ENCODE results near the gene SDK2. TPM values are rescaled to one million over a fixed set of nuclear protein-coding genes. Genes with fewer than 3 reads are reported as not detected.

Gene SDK2
- total RNA-seq, 1 donor = 17.2 TPM

GRCh38 chr17:73513426-73513825 lies 130.8 kb downstream of the SDK2 start:
- DNase-seq (ENCODE audit: low read depth in 2 of 3, low spot score in 2 of 3) = no peak

- DNase-seq (ENCODE audit: low read depth in 2 of 3, low spot score in 2 of 3) = no peak
These were observed 132.5 kb downstream of the SDK2 start for GRCh38 chr17:73511719-73512115.

DNA sequence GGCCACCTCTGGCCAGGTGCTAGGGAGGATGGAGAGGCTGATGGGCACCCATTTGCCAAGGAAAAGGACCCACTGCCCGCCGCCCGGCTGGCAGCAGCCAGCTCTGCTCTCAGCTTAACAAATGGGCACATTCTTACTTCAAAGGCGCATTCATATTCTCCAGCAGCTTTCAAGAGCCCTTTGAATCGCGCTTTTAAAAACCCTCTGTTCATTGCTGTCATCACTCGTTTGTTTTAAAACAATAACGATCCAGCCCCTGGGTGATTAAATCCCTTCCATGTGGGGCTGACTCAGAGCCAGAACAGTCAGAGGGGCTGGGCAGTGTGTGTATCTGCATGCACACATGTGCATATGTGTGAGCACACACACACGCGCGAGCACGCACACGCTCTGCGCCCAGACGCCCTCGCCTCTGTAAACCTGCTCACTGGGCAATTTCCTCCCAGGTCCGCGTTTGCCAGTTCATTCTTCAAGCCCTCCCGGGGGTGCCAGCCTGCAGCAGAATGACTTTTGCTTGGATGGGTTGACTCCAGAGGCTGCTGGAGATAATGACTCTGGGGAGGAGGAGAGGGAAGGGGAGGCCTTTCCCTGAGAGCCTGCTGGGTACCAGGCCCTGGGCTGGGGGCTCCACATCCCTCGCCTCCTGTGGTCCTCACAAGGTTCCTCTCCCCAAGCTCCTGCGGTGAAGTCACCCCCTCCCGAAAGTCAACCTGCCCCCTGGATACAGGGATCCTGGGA lies 133.1 kb downstream of the SDK2 start:
- no peak for DNase-seq (ENCODE audit: low read depth in 2 of 3, low spot score in 2 of 3)

- no peak for DNase-seq (ENCODE audit: low read depth in 2 of 3, low spot score in 2 of 3)
These were observed 135.2 kb downstream of the SDK2 start for GRCh38 chr17:73508931-73509605.

DNA sequence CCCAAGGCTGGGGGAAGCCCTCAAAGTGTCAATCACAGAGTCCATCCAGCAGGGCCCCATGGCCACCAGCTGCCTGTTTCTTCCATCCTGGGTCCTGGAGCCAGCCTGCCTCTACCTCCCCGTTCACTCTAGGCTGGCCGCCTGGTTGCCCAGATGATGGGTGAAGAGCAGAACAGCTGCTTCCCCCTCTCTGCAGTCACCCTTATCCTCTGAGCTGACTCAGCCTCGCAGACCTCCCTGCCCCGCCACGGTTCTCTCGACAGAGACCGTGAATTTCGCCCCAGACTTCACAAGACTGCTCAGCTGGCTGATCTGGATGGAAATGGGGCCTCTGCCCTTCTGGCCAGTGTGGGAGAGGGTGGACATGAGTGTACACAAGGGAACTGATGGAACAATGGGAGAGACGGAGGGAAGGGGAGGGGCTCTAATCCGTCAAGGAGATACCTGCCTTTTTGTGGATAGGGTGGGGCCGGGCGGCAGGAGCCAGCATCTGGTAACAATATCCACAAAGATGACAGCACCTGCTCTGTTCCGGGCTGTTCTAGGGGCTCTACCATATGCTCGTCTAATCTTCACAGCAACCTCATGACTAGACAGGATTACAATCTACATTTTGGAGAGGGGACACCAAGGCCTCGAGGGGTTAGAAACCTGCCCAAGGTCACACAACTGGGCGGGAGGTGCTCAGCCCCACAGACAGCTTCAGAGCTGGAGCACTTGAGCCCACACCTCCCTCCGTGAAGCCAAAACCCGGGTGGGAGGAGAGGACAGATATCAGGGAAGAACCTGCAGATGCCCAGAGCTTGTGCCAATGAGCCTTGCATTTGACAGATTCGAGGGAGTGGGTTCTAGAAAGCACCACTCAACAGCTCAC lies 136.0 kb downstream of the SDK2 start:
- DNase-seq (ENCODE audit: low read depth in 2 of 3, low spot score in 2 of 3) = peak in 1 of 3 donors; percentile 6

GRCh38 chr17:73506470-73507435 lies 137.5 kb downstream of the SDK2 start:
- no peak for DNase-seq (ENCODE audit: low read depth in 2 of 3, low spot score in 2 of 3)

DNA sequence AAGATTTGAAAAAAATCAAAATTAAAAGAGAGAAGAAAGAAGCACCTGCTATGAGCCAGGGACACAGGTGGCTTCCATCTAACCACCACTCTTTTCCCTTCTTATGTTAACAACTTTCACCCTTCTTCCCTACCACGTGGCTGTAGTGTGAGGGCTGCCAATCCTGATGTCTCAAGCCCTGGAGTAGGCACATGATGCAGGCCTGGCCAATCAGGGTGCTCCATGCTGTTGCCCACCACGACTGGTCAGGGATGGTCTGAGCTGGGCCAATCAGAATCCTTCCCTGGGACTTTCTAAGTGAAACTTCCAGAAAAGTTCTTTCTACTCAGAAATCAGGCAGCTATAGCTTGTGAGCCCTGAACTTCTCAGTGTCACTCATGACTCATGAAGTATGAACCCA lies 140.7 kb downstream of the SDK2 start:
- no peak for DNase-seq (ENCODE audit: low read depth in 2 of 3, low spot score in 2 of 3)

DNA sequence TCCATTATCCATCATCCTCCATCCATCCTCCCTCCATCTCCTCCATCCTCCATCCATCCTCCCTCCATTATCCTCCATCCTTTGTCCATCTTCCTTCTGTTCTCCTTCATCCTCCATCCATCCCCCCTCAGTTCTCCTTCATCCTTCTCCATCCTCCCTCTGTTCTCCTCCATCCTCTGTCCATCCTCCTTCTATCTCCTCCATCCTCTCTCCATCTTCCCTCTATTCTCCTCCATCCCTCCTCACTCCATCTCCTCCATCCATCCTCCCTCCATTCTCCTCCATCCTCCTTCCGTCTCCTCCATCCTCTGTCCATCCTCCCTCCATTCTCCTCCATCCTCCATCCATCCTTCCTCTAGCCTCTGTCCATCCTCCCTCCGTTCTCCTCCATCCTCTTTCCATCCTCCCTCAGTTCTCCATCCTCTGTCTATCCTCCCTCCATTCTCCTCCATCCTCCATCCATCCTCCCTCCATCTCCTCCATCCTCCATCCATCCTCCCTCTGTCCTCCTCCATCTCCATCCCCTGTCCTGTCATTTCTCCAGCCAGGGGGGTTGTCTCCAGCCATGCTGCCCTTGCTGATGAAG lies 143.7 kb downstream of the SDK2 start:
- no peak for DNase-seq (ENCODE audit: low read depth in 2 of 3, low spot score in 2 of 3)

DNA sequence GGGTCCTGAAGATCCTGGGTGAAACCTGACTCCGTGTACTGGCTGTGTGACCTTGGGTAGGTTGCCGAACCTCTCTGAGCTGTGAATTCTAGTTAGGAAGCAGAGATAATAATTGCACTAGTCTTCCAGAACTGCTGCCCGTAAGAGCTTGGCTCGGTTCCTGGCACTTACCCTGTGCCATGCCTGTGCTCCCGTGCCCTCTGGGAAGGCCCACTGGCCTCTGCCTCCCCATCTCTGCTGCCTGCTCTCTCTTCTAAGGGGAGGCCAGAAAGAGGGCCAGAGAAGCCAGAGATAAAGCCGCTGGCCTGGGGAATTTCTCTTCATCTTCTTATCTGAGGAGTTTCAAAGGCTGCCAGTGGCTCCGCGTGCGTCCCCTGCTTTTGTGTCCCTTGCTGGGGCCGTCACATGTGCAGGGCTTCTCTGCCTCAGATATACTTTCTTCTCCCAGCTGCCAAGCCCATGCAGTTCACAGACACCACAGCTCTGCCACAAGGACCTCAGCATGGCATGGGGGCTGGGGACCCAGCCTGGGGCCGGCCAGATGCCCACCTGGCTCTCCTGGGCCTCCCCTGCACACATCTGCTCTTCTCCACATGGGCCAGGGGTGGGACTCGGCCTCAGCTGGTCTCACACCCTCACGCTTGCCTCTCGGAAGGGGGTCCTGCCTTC lies 145.2 kb downstream of the SDK2 start:
- DNase-seq (ENCODE audit: low read depth in 2 of 3, low spot score in 2 of 3) = no peak

- DNase-seq (ENCODE audit: low read depth in 2 of 3, low spot score in 2 of 3) = no peak
These were observed 146.1 kb downstream of the SDK2 start for GRCh38 chr17:73498176-73498575.

DNA sequence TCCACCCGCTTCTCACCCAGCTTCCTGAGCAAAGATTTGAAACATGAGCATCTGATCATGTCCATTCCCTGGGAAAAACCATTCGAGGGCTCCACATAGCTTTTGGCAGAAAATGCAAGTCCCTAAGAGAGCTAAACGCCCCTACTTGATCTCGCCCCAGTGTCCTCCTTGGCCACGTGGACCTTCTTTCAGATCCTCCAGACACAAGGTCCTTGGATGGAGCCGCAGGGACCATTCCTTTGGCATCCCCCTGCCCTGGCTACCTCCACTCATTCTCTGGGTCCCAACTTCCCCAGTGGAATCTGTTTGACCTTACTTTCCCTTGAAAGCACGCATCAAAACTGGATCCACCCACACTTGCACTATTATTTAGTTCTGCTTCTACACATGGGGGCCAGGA lies 146.5 kb downstream of the SDK2 start:
- DNase-seq (ENCODE audit: low read depth in 2 of 3, low spot score in 2 of 3) = no peak

- DNase-seq (ENCODE audit: low read depth in 2 of 3, low spot score in 2 of 3) = no peak
These were observed 148.0 kb downstream of the SDK2 start for GRCh38 chr17:73496232-73496631.

GRCh38 chr17:73495641-73496040 lies 148.6 kb downstream of the SDK2 start:
- no peak for DNase-seq (ENCODE audit: low read depth in 2 of 3, low spot score in 2 of 3)

DNA sequence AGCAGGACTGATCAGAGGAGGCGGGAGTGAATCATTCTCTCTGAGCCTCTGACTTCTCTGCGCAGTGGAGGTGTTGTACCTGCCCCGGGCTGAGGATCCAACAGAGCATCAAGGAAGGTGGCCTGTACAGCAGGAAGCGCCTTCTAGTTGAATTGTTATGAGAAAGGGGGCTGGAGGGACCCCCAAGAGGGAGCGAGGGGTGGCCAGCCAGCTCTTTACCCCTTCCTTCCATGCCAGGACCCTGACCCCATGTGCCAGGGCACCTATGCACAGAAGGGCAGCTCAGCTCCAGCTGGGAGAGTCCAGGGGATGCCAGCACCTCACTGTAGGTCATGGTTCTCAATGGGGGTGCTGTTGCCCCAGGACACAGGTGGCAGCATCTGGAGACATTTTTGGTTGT lies 149.3 kb downstream of the SDK2 start:
- DNase-seq (ENCODE audit: low read depth in 2 of 3, low spot score in 2 of 3) = no peak

DNA sequence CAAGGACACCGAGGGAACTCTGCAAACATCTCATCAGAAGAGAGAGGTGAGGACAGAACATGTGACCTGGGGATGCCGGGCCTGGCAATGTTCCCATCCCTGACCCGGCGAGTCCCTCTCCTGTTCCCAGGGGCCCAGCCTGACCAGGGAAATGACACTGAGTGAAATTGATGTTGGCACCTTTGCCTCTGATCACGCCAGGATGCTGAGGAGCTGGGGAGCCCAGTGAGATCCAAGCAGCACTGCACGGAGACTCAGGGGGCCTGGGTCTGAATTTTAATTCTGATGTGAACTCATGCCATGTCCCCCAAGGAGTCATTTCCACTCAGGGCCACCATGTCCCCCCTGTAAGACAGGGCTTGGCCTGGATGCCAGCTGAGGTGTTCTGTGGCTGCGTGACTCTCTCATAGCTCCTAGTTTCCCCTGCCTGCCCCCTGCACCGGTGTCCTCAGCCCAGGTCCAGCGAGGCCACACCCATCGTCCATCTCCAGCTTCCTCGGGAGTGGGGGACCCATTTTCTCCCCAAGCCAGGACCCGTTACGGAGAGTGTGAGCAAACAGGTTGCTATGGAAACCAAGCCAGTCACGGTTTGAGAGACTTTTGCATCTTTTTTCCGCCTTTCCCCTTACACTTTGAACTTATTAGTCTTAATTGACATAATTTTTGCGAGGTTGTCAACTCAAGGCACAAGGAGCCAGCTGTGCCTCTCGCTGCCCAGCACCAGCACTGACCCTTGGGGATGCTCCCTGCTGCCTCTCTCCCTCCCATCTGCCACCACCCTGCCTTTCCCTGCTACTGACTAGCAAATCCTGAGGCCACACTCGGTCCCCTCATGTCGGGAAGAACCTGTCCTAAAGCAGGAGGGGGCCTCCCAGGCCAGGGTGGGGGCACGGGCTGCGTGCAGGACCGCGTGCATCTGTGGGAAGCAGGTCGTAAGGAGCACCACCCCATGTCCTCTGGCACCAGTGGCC lies 150.0 kb downstream of the SDK2 start:
- DNase-seq (ENCODE audit: low read depth in 2 of 3, low spot score in 2 of 3) = no peak

- DNase-seq (ENCODE audit: low read depth in 2 of 3, low spot score in 2 of 3) = no peak
These were observed 151.1 kb downstream of the SDK2 start for GRCh38 chr17:73492821-73493814.
